PC-9 (cell line): ENCODE measurements around the gene PIK3R3.

Experiments
- CTCF ChIP-seq: fragments of 200-600 bp; sonication (generic); conservative IDR thresholded peaks from 2 replicates; pipeline ENCODE4 v1.6.1; 2017; ENCODE audit warnings: mixed run types, antibody characterized with exemption, mild to moderate bottlenecking, moderate library complexity
- EZH2 ChIP-seq: fragments of 200-600 bp; sonication (generic); IDR thresholded peaks from 2 replicates; pipeline ENCODE4 v1.8.0; 2017; ENCODE audit warnings: antibody characterized with exemption, low read depth

GRCh38 chr1:46152016-46152415 is 19.6 kb upstream of the PIK3R3 start:
- TF ChIP-seq CTCF (no peak), EZH2 (no peak)
